ENCODE results near the gene GAPDHS. TPM values are rescaled to one million over a fixed set of nuclear protein-coding genes. Genes with fewer than 3 reads are reported as not detected.

Gene GAPDHS
- total RNA-seq, 1 donor from 2014 or later = not detected

DNA sequence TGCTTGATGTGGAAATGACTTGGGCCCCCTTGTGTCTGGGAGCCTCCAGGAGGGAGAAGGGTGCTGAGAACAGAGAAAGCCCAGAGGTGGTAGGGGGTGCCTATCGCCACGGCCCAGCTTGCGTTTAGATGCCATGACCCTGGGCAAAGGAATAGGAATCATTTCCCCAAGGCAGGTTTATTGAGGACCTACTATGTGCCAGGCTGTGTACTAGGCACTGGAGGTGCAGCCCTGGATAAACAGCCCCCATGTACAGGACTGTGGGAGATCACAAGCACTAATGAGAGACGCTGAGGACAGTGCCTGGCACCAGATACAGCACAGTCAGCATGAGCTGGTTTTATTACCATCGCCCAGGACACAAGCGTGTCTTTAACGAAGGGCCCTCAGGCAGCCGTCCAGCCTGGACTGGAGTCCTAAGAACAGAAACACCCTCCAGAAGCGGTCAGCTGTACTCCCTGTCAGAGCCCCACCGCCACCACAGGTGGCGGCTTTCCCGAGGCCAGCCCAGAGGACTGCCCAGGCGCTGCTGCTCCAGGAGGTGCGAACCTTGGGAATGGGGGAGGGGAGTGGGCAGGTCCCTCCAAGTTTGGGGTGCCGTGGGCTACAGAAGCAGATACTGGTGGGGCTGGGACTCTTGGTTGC, 16.7 kb downstream of the GAPDHS start:
- Histone ChIP-seq H3K27ac (ENCODE audit: low read depth, low read length) (no peak overlapping the region), H3K27me3 (ENCODE audit: insufficient read depth, low read length) (no peaks in the 10 kb centered on the region), H3K79me2 (ENCODE audit: insufficient read depth, low read length) (peaks cover 25% of the 10 kb centered on the region), H2AFZ (ENCODE audit: low read depth, low read length) (no peak overlapping the region), H4K20me1 (ENCODE audit: insufficient read depth, low read length) (peaks cover 21% of the 10 kb centered on the region), H3K4me1 (ENCODE audit: insufficient read depth, low read length) (peaks cover 9% of the 10 kb centered on the region), H3K36me3 (ENCODE audit: insufficient read depth, low read length) (no peaks in the 10 kb centered on the region), H3K9ac (ENCODE audit: low read length) (no peak overlapping the region), H3K4me2 (ENCODE audit: low read length) (no peak overlapping the region), H3K4me3 (ENCODE audit: insufficient read depth, low read depth, low read length) (no peak overlapping the region), H3K9me3 (ENCODE audit: insufficient read depth, low read depth, low read length) (no peaks in the 10 kb centered on the region)
- Mint-ChIP-seq H3K4me3 (ENCODE audit: unreplicated experiment) (no peak overlapping the region), H3K4me1 (ENCODE audit: low read depth, unreplicated experiment) (peaks cover 5% of the 10 kb centered on the region), H3K27ac (ENCODE audit: unreplicated experiment) (no peak overlapping the region), H3K36me3 (ENCODE audit: low read depth, unreplicated experiment) (peaks cover 15% of the 10 kb centered on the region), H3K9me3 (ENCODE audit: unreplicated experiment) (no peaks in the 10 kb centered on the region), H3K27me3 (ENCODE audit: low read depth, unreplicated experiment) (peaks cover 24% of the 10 kb centered on the region)
- DNase-seq (ENCODE audit: low read depth) (no peak), FAIRE-seq (no peak)
- no peak for TF ChIP-seq EZH2 (IDR thresholded peaks at IDR 0.05; ENCODE audit: insufficient read depth, low read length)
- TF ChIP-seq, protein P1, sequence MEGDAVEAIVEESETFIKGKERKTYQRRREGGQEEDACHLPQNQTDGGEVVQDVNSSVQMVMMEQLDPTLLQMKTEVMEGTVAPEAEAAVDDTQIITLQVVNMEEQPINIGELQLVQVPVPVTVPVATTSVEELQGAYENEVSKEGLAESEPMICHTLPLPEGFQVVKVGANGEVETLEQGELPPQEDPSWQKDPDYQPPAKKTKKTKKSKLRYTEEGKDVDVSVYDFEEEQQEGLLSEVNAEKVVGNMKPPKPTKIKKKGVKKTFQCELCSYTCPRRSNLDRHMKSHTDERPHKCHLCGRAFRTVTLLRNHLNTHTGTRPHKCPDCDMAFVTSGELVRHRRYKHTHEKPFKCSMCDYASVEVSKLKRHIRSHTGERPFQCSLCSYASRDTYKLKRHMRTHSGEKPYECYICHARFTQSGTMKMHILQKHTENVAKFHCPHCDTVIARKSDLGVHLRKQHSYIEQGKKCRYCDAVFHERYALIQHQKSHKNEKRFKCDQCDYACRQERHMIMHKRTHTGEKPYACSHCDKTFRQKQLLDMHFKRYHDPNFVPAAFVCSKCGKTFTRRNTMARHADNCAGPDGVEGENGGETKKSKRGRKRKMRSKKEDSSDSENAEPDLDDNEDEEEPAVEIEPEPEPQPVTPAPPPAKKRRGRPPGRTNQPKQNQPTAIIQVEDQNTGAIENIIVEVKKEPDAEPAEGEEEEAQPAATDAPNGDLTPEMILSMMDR (IDR thresholded peaks at IDR 0.05; ENCODE audit: insufficient read depth, low read depth, low read length) = no peak

DNA sequence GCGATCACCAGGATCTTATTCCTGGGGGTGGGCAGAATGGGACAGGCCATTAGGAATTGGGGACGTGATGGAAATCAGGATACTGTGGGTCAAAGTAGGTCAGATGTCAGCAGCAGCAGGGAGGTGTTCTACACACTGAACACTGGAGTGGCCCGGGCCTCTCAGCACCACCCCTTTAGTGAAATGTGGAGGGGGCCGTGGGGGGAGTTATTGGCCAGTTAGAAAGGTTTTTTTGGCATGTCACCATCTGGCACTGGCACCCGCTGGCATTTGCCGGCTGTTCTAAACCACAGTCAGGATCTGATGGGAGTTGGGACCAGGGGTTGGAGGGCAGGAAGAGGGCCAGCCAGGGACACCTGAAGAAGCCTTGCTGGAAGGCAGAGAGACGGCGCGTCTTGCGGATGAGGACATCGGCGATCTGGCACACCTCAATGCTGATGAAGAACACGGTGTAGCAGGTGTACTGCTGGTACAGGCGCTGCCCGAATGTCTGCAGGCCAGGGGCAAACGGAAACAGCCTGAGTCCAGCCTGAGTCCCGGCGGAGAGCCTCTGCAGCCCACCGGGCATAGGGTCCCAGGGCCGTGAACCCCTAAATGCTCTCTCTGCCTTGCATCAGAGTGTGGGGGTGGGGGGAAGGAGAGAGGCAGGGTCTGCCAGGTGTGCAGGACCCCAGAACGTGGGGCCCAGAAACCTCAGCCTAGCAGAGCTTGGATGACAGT, 18.0 kb downstream of the GAPDHS start:
- H3K27ac ChIP-seq (ENCODE audit: low read depth, low read length) = no peak overlapping the region
- H3K9me3 ChIP-seq (ENCODE audit: insufficient read depth, low read depth, low read length) = no peaks in the 10 kb centered on the region
- H3K9me3 Mint-ChIP-seq (ENCODE audit: unreplicated experiment) = no peaks in the 10 kb centered on the region
- no peak overlapping the region for H3K4me3 ChIP-seq (ENCODE audit: insufficient read depth, low read depth, low read length)
- no peak overlapping the region for H2AFZ ChIP-seq (ENCODE audit: low read depth, low read length)
- FAIRE-seq (no peak), DNase-seq (ENCODE audit: low read depth) (no peak)
- no peak overlapping the region for H3K4me2 ChIP-seq (ENCODE audit: low read length)
- H4K20me1 ChIP-seq (ENCODE audit: insufficient read depth, low read length) = peaks cover 21% of the 10 kb centered on the region
- no peak overlapping the region for H3K4me3 Mint-ChIP-seq (ENCODE audit: unreplicated experiment)
- no peaks in the 10 kb centered on the region for H3K27me3 ChIP-seq (ENCODE audit: insufficient read depth, low read length)
- no peak for TF ChIP-seq EZH2 (IDR thresholded peaks at IDR 0.05; ENCODE audit: insufficient read depth, low read length)
- TF ChIP-seq, protein P1 (IDR thresholded peaks at IDR 0.05; ENCODE audit: insufficient read depth, low read depth, low read length) = no peak
- peaks cover 7% of the 10 kb centered on the region for H3K4me1 ChIP-seq (ENCODE audit: insufficient read depth, low read length)
- peaks cover 36% of the 10 kb centered on the region for H3K27me3 Mint-ChIP-seq (ENCODE audit: low read depth, unreplicated experiment)
- H3K9ac ChIP-seq (ENCODE audit: low read length) = no peak overlapping the region
- H3K27ac Mint-ChIP-seq (ENCODE audit: unreplicated experiment) = no peak overlapping the region
- H3K36me3 ChIP-seq (ENCODE audit: insufficient read depth, low read length) = no peaks in the 10 kb centered on the region
- peaks cover 5% of the 10 kb centered on the region for H3K4me1 Mint-ChIP-seq (ENCODE audit: low read depth, unreplicated experiment)
- H3K36me3 Mint-ChIP-seq (ENCODE audit: low read depth, unreplicated experiment) = peaks cover 15% of the 10 kb centered on the region
- peaks cover 13% of the 10 kb centered on the region for H3K79me2 ChIP-seq (ENCODE audit: insufficient read depth, low read length)

Measured in astrocyte (in vitro differentiated cells and primary cell).